IPS-20b (cell line): ENCODE measurements around the gene OR5D18.

Experiments
- H3K27ac ChIP-seq: one replicate; pipeline ENCODE4 v1.5.1; 2013; ENCODE audit warnings: low read length
- H3K27me3 ChIP-seq: 2 replicates; pipeline ENCODE4 v1.6.1; 2013; ENCODE audit warnings: mild to moderate bottlenecking, low read length, inconsistent platforms; ENCODE audit not compliant: insufficient read depth
- H3K36me3 ChIP-seq: 2 replicates; pipeline ENCODE4 v1.6.1; 2013; ENCODE audit warnings: low read depth, mild to moderate bottlenecking, inconsistent platforms, low read length, moderate library complexity; ENCODE audit not compliant: insufficient read depth
- H3K4me1 ChIP-seq: 2 replicates; pipeline ENCODE4 v1.6.1; 2013; ENCODE audit warnings: mild to moderate bottlenecking, control low read depth, inconsistent platforms, low read length, moderate library complexity; ENCODE audit not compliant: insufficient read depth
- H3K4me3 ChIP-seq: 2 replicates; pipeline ENCODE4 v1.5.1; 2013; ENCODE audit warnings: mild to moderate bottlenecking, low read length, inconsistent platforms
- H3K9ac ChIP-seq: 2 replicates; pipeline ENCODE4 v1.6.1; 2013; ENCODE audit warnings: low read depth, mild to moderate bottlenecking, inconsistent platforms, low read length, moderate library complexity
- H3K9me3 ChIP-seq: 2 replicates; pipeline ENCODE4 v1.6.1; 2013; ENCODE audit warnings: mild to moderate bottlenecking, low read depth, low read length, inconsistent platforms; ENCODE audit not compliant: insufficient read depth

OR5D18 gene

DNA sequence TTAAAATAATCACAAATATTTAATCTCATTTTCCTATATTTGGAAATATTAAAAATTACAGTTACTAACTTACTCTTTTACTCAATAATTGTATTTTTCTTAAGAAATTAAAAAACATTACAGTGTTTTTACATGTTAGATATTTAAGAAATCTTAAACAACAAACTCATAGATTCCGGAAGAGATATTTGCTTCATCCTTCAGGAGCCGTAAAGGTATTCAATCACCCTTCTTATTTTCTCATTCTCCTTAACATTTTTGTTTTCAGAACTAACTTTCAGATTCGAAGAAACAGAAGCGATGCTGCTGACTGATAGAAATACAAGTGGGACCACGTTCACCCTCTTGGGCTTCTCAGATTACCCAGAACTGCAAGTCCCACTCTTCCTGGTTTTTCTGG lies at the start of gene OR5D18:
OR5D18 (plus strand) TSS at position 301 of the 400 bp plus-strand sequence; CDS start at position 301, 0 bp downstream.
- Histone ChIP-seq H3K27me3 (no peaks in the 10 kb centered on the region), H3K9ac (no peak within 1 kb of the TSS), H3K4me3 (no peak within 1 kb of the TSS), H3K36me3 (no peaks in the 10 kb centered on the region), H3K9me3 (peaks cover 70% of the 10 kb centered on the region), H3K27ac (no peak within 1 kb of the TSS), H3K4me1 (no peaks in the 10 kb centered on the region)

GRCh38 chr11:55773138-55773537 lies 46.3 kb upstream of the OR5D18 start, which contains the start of gene OR5D13:
Gene OR5D13, plus strand, starts transcription at chr11:55773438. Its CDS starts 0 bp downstream, at chr11:55773438.
- Histone ChIP-seq H3K27ac (no peak within 1 kb of the TSS), H3K9me3 (peaks cover 92% of the 10 kb centered on the region), H3K4me1 (no peaks in the 10 kb centered on the region), H3K4me3 (no peak within 1 kb of the TSS), H3K36me3 (no peaks in the 10 kb centered on the region), H3K27me3 (no peaks in the 10 kb centered on the region), H3K9ac (no peak within 1 kb of the TSS)

GRCh38 chr11:55791606-55792005 lies 27.8 kb upstream of the OR5D18 start:
- peaks cover 92% of the 10 kb centered on the region for H3K9me3 ChIP-seq
- H3K4me3 ChIP-seq: no peak overlapping the region
- no peak overlapping the region for H3K9ac ChIP-seq
- no peaks in the 10 kb centered on the region for H3K36me3 ChIP-seq
- no peaks in the 10 kb centered on the region for H3K4me1 ChIP-seq
- H3K27me3 ChIP-seq: no peaks in the 10 kb centered on the region
- H3K27ac ChIP-seq: no peak overlapping the region

DNA sequence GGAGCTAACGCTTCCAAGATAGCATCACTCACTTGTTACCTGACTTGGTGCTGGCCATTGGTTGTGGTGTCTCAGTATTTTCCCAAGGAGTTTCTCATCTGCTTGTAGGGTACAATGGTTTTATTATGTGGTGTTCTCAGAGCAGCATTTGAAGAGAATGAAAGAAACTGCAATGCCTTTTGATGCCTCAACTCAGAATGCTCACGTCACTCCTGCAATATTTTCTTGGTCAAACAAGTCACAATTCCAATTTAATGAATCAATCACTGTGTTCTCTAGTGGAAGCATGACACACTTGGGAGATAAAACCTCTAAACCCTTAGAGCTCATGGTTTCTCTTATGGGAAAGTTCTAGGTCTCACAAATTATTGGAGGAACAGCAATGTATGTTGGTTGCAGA lies 26.1 kb upstream of the OR5D18 start:
- peaks cover 90% of the 10 kb centered on the region for H3K9me3 ChIP-seq

GRCh38 chr11:55795256-55795655 lies 24.2 kb upstream of the OR5D18 start, which contains the start of gene OR5D14:
Gene OR5D14, plus strand, starts transcription at chr11:55795556. Its CDS starts 0 bp downstream, at chr11:55795556.
- peaks cover 94% of the 10 kb centered on the region for H3K9me3 ChIP-seq
- H3K9ac ChIP-seq: no peak within 1 kb of the TSS
- H3K36me3 ChIP-seq: no peaks in the 10 kb centered on the region
- no peaks in the 10 kb centered on the region for H3K4me1 ChIP-seq
- no peak within 1 kb of the TSS for H3K4me3 ChIP-seq
- H3K27ac ChIP-seq: no peak within 1 kb of the TSS
- no peaks in the 10 kb centered on the region for H3K27me3 ChIP-seq

More for the DNA sequence above, 26.1 kb upstream of the OR5D18 start:
- H3K27me3 ChIP-seq: no peaks in the 10 kb centered on the region
- no peak overlapping the region for H3K9ac ChIP-seq
- no peak overlapping the region for H3K4me3 ChIP-seq
- no peaks in the 10 kb centered on the region for H3K4me1 ChIP-seq
- H3K36me3 ChIP-seq: no peaks in the 10 kb centered on the region
- H3K27ac ChIP-seq: no peak overlapping the region

GRCh38 chr11:55806248-55806647 lies 13.2 kb upstream of the OR5D18 start:
- H3K27ac ChIP-seq: no peak overlapping the region
- no peaks in the 10 kb centered on the region for H3K4me1 ChIP-seq
- peaks cover 86% of the 10 kb centered on the region for H3K9me3 ChIP-seq

DNA sequence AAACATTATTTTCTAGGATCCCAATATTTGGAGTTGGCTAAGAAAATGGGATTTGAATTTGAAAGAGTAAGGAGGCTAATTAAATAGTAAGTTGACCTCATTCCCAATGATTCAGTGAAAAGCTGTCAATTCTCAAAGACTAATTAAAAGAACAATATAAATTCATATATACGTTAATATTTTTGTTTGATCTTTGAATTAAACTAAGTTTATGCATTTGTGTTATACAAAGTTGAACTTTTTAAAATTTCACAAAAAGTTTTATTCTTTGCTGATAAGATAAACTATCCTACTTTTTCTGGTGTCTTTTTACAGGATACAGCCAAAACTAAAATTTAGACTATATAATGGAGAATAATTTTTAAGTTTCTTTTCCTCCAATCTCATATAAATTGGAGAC lies 8.4 kb upstream of the OR5D18 start, which contains the start of gene OR5L1:
OR5L1 (plus strand) TSS at position 301 of the 400 bp plus-strand sequence. CDS start 100 bp downstream, outside the sequence.
- H3K4me3 ChIP-seq: no peak within 1 kb of the TSS

More at GRCh38 chr11:55806248-55806647, 13.2 kb upstream of the OR5D18 start:
- no peak overlapping the region for H3K4me3 ChIP-seq
- no peak overlapping the region for H3K9ac ChIP-seq
- H3K27me3 ChIP-seq: no peaks in the 10 kb centered on the region
- H3K36me3 ChIP-seq: no peaks in the 10 kb centered on the region

DNA sequence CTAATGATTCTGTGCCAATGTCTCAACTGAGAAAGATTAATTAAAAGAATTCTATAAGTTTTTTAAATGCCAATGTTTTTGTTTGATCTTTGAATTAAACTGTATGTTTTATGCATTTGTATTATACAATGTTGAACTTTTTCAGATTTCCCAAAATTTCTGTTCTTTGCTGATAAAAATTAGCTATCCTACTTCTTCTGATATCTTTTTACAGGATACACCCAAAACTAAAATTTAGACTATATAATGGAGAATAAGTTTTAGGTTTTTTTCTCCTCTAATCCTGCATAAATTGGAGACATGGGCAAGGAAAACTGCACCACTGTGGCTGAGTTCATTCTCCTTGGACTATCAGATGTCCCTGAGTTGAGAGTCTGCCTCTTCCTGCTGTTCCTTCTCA lies 7.5 kb downstream of the OR5D18 start, which contains the start of gene OR5L2:
OR5L2 (plus strand) TSS at position 301 of the 400 bp plus-strand sequence; CDS start at position 301, 0 bp downstream.
- peaks cover 68% of the 10 kb centered on the region for H3K9me3 ChIP-seq
- H3K36me3 ChIP-seq: no peaks in the 10 kb centered on the region
- no peak within 1 kb of the TSS for H3K27ac ChIP-seq
- no peaks in the 10 kb centered on the region for H3K4me1 ChIP-seq
- no peak within 1 kb of the TSS for H3K4me3 ChIP-seq
- no peak within 1 kb of the TSS for H3K9ac ChIP-seq
- no peaks in the 10 kb centered on the region for H3K27me3 ChIP-seq

More for the DNA sequence above, 8.4 kb upstream of the OR5D18 start, which contains the start of gene OR5L1:
- H3K36me3 ChIP-seq: no peaks in the 10 kb centered on the region
- H3K9me3 ChIP-seq: peaks cover 88% of the 10 kb centered on the region
- H3K9ac ChIP-seq: no peak within 1 kb of the TSS
- no peaks in the 10 kb centered on the region for H3K27me3 ChIP-seq
- no peaks in the 10 kb centered on the region for H3K4me1 ChIP-seq
- H3K27ac ChIP-seq: no peak within 1 kb of the TSS

DNA sequence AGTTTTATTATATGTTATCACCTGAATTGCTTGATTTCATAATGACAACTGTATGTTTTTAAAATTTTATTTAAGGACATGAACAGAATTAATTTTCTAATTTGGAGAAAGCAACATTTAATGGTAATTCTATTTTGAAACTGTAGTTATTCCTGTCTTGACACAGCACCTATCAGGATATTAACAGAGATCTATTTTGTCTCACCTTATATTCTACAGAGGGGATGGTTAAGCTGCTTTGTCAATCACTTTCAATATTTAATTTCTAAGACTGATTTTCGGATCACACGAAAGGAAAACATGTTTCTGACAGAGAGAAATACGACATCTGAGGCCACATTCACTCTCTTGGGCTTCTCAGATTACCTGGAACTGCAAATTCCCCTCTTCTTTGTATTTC lies 19.0 kb downstream of the OR5D18 start, which contains the start of gene OR5D16:
OR5D16 (plus strand) TSS at position 301 of the 400 bp plus-strand sequence; CDS start at position 301, 0 bp downstream.
- peaks cover 73% of the 10 kb centered on the region for H3K9me3 ChIP-seq
- H3K4me3 ChIP-seq: no peak within 1 kb of the TSS
- H3K4me1 ChIP-seq: no peaks in the 10 kb centered on the region
- H3K27ac ChIP-seq: no peak within 1 kb of the TSS
- no peak within 1 kb of the TSS for H3K9ac ChIP-seq
- no peaks in the 10 kb centered on the region for H3K27me3 ChIP-seq
- no peaks in the 10 kb centered on the region for H3K36me3 ChIP-seq

- no peaks in the 10 kb centered on the region for H3K4me1 ChIP-seq
- no peaks in the 10 kb centered on the region for H3K27me3 ChIP-seq
- H3K9me3 ChIP-seq: peaks cover 56% of the 10 kb centered on the region
- H3K36me3 ChIP-seq: no peaks in the 10 kb centered on the region
- no peak overlapping the region for H3K27ac ChIP-seq
- H3K4me3 ChIP-seq: no peak overlapping the region
- no peak overlapping the region for H3K9ac ChIP-seq
These were observed 28.0 kb downstream of the OR5D18 start for GRCh38 chr11:55847453-55847852.

DNA sequence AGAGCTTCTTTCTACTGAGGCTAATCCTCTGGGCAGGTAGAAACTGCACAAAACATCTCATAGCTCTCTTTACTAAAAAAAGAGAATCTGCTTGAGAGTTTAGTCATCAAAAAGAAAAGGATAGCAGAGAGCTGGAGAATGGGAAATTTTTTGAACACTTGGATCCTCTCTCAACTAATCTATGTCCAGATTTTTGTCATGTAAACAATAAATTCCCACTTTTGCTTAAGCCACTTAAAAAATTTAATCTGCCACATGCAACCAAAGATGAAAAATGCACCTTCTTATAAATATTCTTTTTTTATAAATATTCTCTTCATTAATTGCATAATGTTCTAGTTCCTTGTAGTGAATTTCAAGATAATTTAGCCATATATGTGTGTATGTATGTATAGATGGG lies 29.6 kb downstream of the OR5D18 start:
- Histone ChIP-seq H3K4me3 (no peak overlapping the region), H3K4me1 (no peaks in the 10 kb centered on the region), H3K9ac (no peak overlapping the region), H3K9me3 (peaks cover 69% of the 10 kb centered on the region), H3K27me3 (no peaks in the 10 kb centered on the region), H3K27ac (no peak overlapping the region), H3K36me3 (no peaks in the 10 kb centered on the region)

- no peaks in the 10 kb centered on the region for H3K36me3 ChIP-seq
- no peaks in the 10 kb centered on the region for H3K4me1 ChIP-seq
- no peak overlapping the region for H3K9ac ChIP-seq
- H3K4me3 ChIP-seq: no peak overlapping the region
- H3K27me3 ChIP-seq: no peaks in the 10 kb centered on the region
- no peak overlapping the region for H3K27ac ChIP-seq
- peaks cover 64% of the 10 kb centered on the region for H3K9me3 ChIP-seq
These were observed 32.7 kb downstream of the OR5D18 start for GRCh38 chr11:55852141-55852540.
